GM10266 (cell line): ENCODE measurements around the gene JAGN1.
"Not testable (repeated sequence)": the region's sequence is repeated elsewhere in the genome, so short reads cannot be mapped to it uniquely, and the experiment has no call there.

ENCODE experiments used
- DNase-seq: peaks from one replicate; pipeline ENCODE4 v3.0.0; 2012; ENCODE audit errors: extremely low spot score
- CTCF ChIP-seq: IDR thresholded peaks from 2 replicates; pipeline ENCODE4 v1.5.1; 2012; ENCODE audit warnings: mild to moderate bottlenecking, low read depth; ENCODE audit not compliant: control insufficient read depth, insufficient read depth; ENCODE audit errors: missing control alignments

The JAGN1 gene

DNA sequence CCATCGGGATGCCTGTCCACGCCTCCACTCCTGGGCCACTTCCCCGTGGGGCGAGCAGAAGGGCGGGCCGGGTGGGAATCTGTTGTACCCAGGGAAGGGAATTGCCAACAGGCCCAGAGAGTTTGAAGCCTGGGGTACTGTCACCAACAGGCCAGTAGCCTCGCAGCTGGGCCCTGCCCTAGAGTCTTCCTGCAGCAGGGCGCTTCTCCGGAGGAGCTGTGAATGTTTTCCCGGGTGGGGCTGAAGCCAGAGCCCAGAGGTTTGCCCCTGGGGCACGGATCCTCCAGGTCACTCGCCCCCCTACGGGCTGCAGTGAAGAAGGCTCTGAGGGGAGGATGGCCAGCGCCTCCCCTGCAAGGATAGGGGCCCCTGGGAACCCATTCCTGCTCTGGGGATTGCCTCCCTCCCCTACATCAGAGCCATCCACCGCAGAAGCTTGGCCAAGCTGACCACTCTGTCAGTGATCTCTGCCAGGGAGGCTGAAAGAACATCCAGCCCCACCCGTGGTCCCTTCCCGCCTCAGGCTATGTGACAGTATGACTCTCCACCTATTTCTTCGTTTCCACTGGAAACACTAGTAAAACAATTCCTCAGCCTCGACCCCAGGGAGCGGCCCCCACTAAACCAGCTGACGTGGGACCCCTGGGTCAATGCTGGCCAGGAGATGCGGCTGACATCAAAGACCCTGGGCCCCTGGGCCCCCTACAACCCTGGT is 27.2 kb upstream of the JAGN1 start:
- no peak for DNase-seq
- no peak for TF ChIP-seq CTCF

- DNase-seq: no peak
- no peak for TF ChIP-seq CTCF
These were observed 26.0 kb upstream of the JAGN1 start for GRCh38 chr3:9864200-9864927.

- DNase-seq: not testable (repeated sequence)
These were observed 25.2 kb upstream of the JAGN1 start for GRCh38 chr3:9865125-9865637.

DNA sequence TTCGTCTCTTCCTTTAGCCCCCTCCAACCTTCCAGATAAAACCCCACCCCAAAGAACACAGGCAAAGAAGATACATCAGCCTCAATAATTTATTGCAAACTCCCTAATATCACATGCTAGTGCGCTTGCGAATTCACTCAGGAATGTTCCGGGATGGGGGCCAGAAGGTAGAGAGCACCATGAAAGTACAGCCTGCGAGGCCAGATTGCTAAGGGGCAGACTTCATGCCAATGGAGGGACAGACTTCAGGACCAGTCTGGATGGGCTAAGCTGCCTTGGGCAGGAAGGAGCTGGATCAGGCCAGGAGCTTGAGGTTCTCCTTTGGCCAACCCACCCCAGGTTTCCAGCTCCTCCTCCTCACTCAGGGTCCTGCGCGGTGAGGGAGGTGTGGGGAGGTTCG is 23.8 kb upstream of the JAGN1 start:
- DNase-seq: no peak
- no peak for TF ChIP-seq CTCF

DNA sequence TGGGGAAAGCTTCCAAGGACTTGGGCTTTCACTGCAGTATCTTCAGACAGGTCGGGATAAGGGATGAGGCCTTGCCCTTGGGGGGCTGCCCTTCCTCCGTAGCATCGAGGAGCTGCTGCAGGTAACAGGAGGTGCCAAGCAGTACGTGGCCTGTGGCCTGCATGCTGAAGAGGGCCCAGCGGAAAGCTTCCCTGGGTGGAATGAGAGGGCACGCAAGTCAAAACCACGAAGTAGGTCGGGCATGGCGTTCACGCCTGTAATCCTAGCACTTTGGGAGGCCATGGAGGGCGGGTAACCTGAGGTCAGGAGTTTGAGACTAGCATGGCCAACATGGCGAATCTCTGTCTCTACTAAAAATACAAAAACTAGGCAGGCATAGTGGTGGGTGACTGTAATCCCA is 23.3 kb upstream of the JAGN1 start:
- DNase-seq: no peak

GRCh38 chr3:9869955-9870354 is 20.5 kb upstream of the JAGN1 start:
- TF ChIP-seq CTCF: no peak

More for the DNA sequence above, 23.3 kb upstream of the JAGN1 start:
- TF ChIP-seq CTCF: no peak

GRCh38 chr3:9870978-9871377 is 19.4 kb upstream of the JAGN1 start:
- no peak for DNase-seq

More at GRCh38 chr3:9869955-9870354, 20.5 kb upstream of the JAGN1 start:
- no peak for DNase-seq

DNA sequence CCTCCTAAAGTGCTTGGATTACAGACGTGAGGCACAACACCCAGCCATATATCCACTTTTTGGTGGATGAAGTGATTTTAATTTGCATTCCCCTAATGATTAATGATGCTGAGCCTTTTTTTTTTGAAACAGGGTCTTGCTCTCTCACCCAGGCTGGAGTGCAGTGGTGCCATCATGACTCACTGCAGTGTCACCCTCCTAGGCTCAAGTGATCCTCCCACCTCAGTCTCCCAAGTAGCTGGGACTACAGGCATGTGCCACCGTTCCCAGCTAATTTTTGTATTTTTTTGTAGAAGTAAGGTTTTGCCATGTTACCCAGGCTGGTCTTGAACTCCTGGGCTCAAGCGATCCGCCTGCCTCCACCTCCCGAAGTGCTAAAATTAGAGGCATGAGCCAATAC is 18.3 kb upstream of the JAGN1 start:
- not testable (repeated sequence) for DNase-seq

More at GRCh38 chr3:9870978-9871377, 19.4 kb upstream of the JAGN1 start:
- TF ChIP-seq CTCF: no peak
